Keratinocyte (primary cell): ENCODE results near the gene EDC3. TPM values are rescaled to one million over a fixed set of nuclear protein-coding genes. Genes with fewer than 3 reads are reported as not detected.
"Not testable (repeated sequence)": the region's sequence is repeated elsewhere in the genome, so short reads cannot be mapped to it uniquely, and the experiment has no call there.

Experiments used
- DNase-seq: peaks from one replicate; pipeline ENCODE4 v3.0.0-alpha.2; 2011; ENCODE audit warnings: low read depth, missing footprints, low spot score
- FAIRE-seq: peaks from 2 replicates; lab custom pipeline; 2011; peaks lifted over from hg19 to GRCh38; lab: Jason Lieb, UNC
- H2AFZ ChIP-seq: 2 replicates; pipeline ENCODE4 v1.6.0; 2012; ENCODE audit warnings: low read length, control low read depth, inconsistent platforms; ENCODE audit not compliant: control insufficient read depth
- H3K27ac ChIP-seq: 2 replicates; pipeline ENCODE4 v1.5.1; 2011; ENCODE audit warnings: low read length; ENCODE audit not compliant: control insufficient read depth, insufficient read depth
- H3K27me3 ChIP-seq: 3 replicates; pipeline ENCODE4 v1.6.0; 2011; ENCODE audit warnings: low read length; ENCODE audit not compliant: control insufficient read depth, insufficient read depth; ENCODE audit errors: extremely low read depth
- H3K36me3 ChIP-seq, 2 experiments: 2 replicates in 1 of 2; 3 replicates in 1 of 2; pipeline ENCODE4 v1.5.1; 2011; ENCODE audit warnings: low read length in 2 of 2, mild to moderate bottlenecking in 1 of 2; ENCODE audit not compliant: control insufficient read depth in 2 of 2, insufficient read depth in 2 of 2; ENCODE audit errors: extremely low read depth in 1 of 2
- H3K4me1 ChIP-seq: 3 replicates; pipeline ENCODE4 v1.5.1; 2011; ENCODE audit warnings: low read length; ENCODE audit not compliant: control insufficient read depth, insufficient read depth; ENCODE audit errors: extremely low read depth
- H3K4me2 ChIP-seq: 3 replicates; pipeline ENCODE4 v1.6.0; 2011; ENCODE audit warnings: low read depth, low read length; ENCODE audit not compliant: control insufficient read depth, insufficient read depth; ENCODE audit errors: extremely low read depth
- H3K4me3 ChIP-seq, 3 experiments: fragments of 200-600 bp in 1 of 3; sonication (generic) in 1 of 3; 2 replicates in 2 of 3; 3 replicates in 1 of 3; pipeline ENCODE4 v1.5.1; 2011 to 2016; ENCODE audit warnings: low read length in 3 of 3, mild to moderate bottlenecking in 3 of 3, control low read depth in 2 of 3, inconsistent platforms in 1 of 3, low read depth in 1 of 3, mixed read lengths in 1 of 3, mixed run types in 1 of 3, moderate library complexity in 1 of 3; ENCODE audit not compliant: control insufficient read depth in 2 of 3, insufficient read depth in 2 of 3; ENCODE audit errors: extremely low read depth in 1 of 3
- H3K79me2 ChIP-seq: 2 replicates; pipeline ENCODE4 v1.6.0; 2012; ENCODE audit warnings: low read length; ENCODE audit not compliant: control insufficient read depth, insufficient read depth
- H3K9ac ChIP-seq: 3 replicates; pipeline ENCODE4 v1.6.0; 2011; ENCODE audit warnings: low read length; ENCODE audit not compliant: control insufficient read depth, insufficient read depth; ENCODE audit errors: extremely low read depth
- H3K9me1 ChIP-seq: 3 replicates; pipeline ENCODE4 v1.6.0; 2011; ENCODE audit warnings: low read length; ENCODE audit not compliant: control insufficient read depth, insufficient read depth; ENCODE audit errors: extremely low read depth
- H3K9me3 ChIP-seq: 2 replicates; pipeline ENCODE4 v1.5.1; 2012; ENCODE audit warnings: low read depth, low read length; ENCODE audit not compliant: control insufficient read depth
- H4K20me1 ChIP-seq: 3 replicates; pipeline ENCODE4 v1.6.0; 2011; ENCODE audit warnings: low read length; ENCODE audit not compliant: control insufficient read depth, insufficient read depth; ENCODE audit errors: extremely low read depth
- EZH2 ChIP-seq: IDR thresholded peaks from one replicate; pipeline ENCODE4 v1.6.1; 2012; ENCODE audit warnings: inconsistent platforms, mild to moderate bottlenecking, low read length, moderate library complexity
- dilution Hi-C: fragments of 300-500 bp; cut with MboI; formaldehyde crosslinking; loops from one replicate; pipeline ENCODE4 v1.7.0; 2020; ENCODE audit warnings: low sequenced_read_pairs; ENCODE audit not compliant: extremely low pct_ligation_motif_present
- polyA minus RNA-seq, 3 experiments: library from RNA; depleted of rRNA, polyadenylated mRNA; stranded (reverse); fragments of >200 nt; gene quantifications; 1 replicate in 1 of 3; 2 replicates in 1 of 3; 3 replicates in 1 of 3; pipeline ENCODE4 v1.2.3, GENCODE V29; 2011
- polyA plus RNA-seq, 5 experiments: library from polyadenylated mRNA; depleted of rRNA in 3 of 5; stranded (reverse) in 3 of 5; stranded (forward) in 1 of 5; unstranded in 1 of 5; fragments of >200 nt; gene quantifications; 1 replicate in 1 of 5; 2 replicates in 3 of 5; 3 replicates in 1 of 5; pipeline versions ENCODE4 v1.2.1 to v1.2.3, GENCODE V29; 2011 to 2012; ENCODE audit warnings: missing spikeins in 2 of 5, low read depth in 1 of 5, low replicate concordance in 1 of 5
- TF ChIP-seq, protein P1 (sequence below), 3 experiments: IDR thresholded peaks in 1 of 3; conservative IDR thresholded peaks in 1 of 3; optimal IDR thresholded peaks in 1 of 3; 2 replicates in 2 of 3; 3 replicates in 1 of 3; pipeline versions ENCODE3 to v1.5.1; 2011; ENCODE audit warnings: low read length in 3 of 3, mild to moderate bottlenecking in 3 of 3, moderate library complexity in 2 of 3, control low read depth in 1 of 3, inconsistent platforms in 1 of 3; ENCODE audit not compliant: insufficient read depth in 2 of 3; ENCODE audit errors: extremely low read depth in 1 of 3

Gene EDC3
- 33.6 to 45.4 TPM (median 38.1 TPM) in 3 replicates for polyA plus RNA-seq
- 5.6 TPM for polyA plus RNA-seq (2011; ENCODE audit: low read depth)
- 22.7 and 30.3 TPM in 2 replicates for polyA plus RNA-seq (2011; cell fraction: cytosol; rRNA removed)
- 56.6 and 67.7 TPM in 2 replicates for polyA plus RNA-seq (2011; cell fraction: nucleus; rRNA removed)
- polyA plus RNA-seq (2012; ENCODE audit: low replicate concordance), result 19.6 and 28.7 TPM in 2 replicates
- polyA minus RNA-seq, result 34.5 to 76.0 TPM (median 69.5 TPM) in 3 replicates
- polyA minus RNA-seq (2011; cell fraction: cytosol; rRNA and poly(A)+ RNA removed), result 28.6 TPM
- polyA minus RNA-seq (2011; cell fraction: nucleus; rRNA and poly(A)+ RNA removed), result 37.0 and 37.9 TPM in 2 replicates

GRCh38 chr15:74695597-74696397, at the start of gene EDC3:
Gene EDC3 (minus strand): TSS chr15:74696024. CDS start chr15:74675124, 20,900 bp downstream.
- Histone ChIP-seq H4K20me1 (no peaks in the 10 kb centered on the region), H3K9me1 (no peaks in the 10 kb centered on the region), H3K4me2 (peak within 1 kb of the TSS; percentile 90), H3K36me3 (peaks cover 0 to 3% of the 10 kb centered on the region in 2 experiments), H3K4me3 (peak within 1 kb of the TSS; percentile 62 to 95 (median 92)), H3K4me1 (peaks cover 14% of the 10 kb centered on the region), H3K9me3 (no peaks in the 10 kb centered on the region), H3K79me2 (peaks cover 47% of the 10 kb centered on the region), H3K27ac (peak within 1 kb of the TSS; percentile 95), H2AFZ (peak within 1 kb of the TSS; percentile 98), H3K27me3 (no peaks in the 10 kb centered on the region), H3K9ac (peak within 1 kb of the TSS; percentile 99)
- dilution Hi-C loops, result no loop called here
- no peak for TF ChIP-seq EZH2
- TF ChIP-seq, protein P1, sequence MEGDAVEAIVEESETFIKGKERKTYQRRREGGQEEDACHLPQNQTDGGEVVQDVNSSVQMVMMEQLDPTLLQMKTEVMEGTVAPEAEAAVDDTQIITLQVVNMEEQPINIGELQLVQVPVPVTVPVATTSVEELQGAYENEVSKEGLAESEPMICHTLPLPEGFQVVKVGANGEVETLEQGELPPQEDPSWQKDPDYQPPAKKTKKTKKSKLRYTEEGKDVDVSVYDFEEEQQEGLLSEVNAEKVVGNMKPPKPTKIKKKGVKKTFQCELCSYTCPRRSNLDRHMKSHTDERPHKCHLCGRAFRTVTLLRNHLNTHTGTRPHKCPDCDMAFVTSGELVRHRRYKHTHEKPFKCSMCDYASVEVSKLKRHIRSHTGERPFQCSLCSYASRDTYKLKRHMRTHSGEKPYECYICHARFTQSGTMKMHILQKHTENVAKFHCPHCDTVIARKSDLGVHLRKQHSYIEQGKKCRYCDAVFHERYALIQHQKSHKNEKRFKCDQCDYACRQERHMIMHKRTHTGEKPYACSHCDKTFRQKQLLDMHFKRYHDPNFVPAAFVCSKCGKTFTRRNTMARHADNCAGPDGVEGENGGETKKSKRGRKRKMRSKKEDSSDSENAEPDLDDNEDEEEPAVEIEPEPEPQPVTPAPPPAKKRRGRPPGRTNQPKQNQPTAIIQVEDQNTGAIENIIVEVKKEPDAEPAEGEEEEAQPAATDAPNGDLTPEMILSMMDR (optimal IDR thresholded peaks at IDR 0.05 in 1 of 3, IDR thresholded peaks at IDR 0.05 in 1 of 3, conservative IDR thresholded peaks at IDR 0.05 in 1 of 3; ENCODE audit: extremely low read depth in 1 of 3, insufficient read depth in 2 of 3, low read length in 3 of 3), result no peak
- FAIRE-seq (no peak), DNase-seq (peak; percentile 11)

GRCh38 chr15:74742422-74742821, 46.6 kb upstream of the EDC3 start:
- H3K79me2 ChIP-seq, result no peaks in the 10 kb centered on the region
- no peaks in the 10 kb centered on the region for H3K27me3 ChIP-seq
- H3K36me3 ChIP-seq, result no peaks in the 10 kb centered on the region
- no peaks in the 10 kb centered on the region for H3K4me1 ChIP-seq
- TF ChIP-seq, protein P1 (optimal IDR thresholded peaks at IDR 0.05 in 1 of 3, IDR thresholded peaks at IDR 0.05 in 1 of 3, conservative IDR thresholded peaks at IDR 0.05 in 1 of 3; ENCODE audit: extremely low read depth in 1 of 3, insufficient read depth in 2 of 3, low read length in 3 of 3), result no peak
- TF ChIP-seq EZH2, result no peak
- H2AFZ ChIP-seq, result no peak overlapping the region
- H3K9me3 ChIP-seq, result peaks cover 2% of the 10 kb centered on the region
- DNase-seq (no peak), FAIRE-seq (no peak)
- no peaks in the 10 kb centered on the region for H3K9me1 ChIP-seq
- H3K4me2 ChIP-seq, result no peak overlapping the region
- dilution Hi-C loops, result no loop called here
- no peak overlapping the region for H3K9ac ChIP-seq
- H4K20me1 ChIP-seq, result no peaks in the 10 kb centered on the region
- H3K27ac ChIP-seq, result no peak overlapping the region
- H3K4me3 ChIP-seq, result no peak overlapping the region

DNA sequence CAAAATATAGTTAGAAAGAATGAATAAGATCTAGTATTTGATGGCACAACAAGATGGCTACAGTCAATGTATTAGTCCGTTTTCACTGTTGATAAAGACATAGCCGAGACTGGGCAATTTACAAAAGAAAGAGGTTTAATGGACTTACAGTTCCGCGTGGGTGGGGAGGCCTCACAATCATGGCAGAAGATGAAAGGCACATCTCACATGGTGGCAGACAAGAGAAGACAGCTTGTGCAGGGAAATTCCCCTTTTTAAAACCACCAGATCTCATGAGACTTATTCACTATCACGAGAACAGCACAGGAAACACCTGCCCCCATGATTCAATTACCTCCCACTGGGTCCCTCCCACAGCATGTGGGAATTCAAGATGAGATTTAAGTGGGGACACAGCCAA, 42.4 kb upstream of the EDC3 start:
- H3K36me3 ChIP-seq, H3K27me3 ChIP-seq, FAIRE-seq, dilution Hi-C loops, H2AFZ ChIP-seq, H3K4me3 ChIP-seq, H4K20me1 ChIP-seq, H3K79me2 ChIP-seq, H3K9ac ChIP-seq, H3K27ac ChIP-seq, H3K9me1 ChIP-seq, H3K4me2 ChIP-seq, H3K9me3 ChIP-seq, H3K4me1 ChIP-seq, DNase-seq: not testable (repeated sequence)
